ENCODE data around the gene CERS1.

GRCh38 chr19:18899624-18900560, 3.9 kb upstream of the CERS1 start:
- TF ChIP-seq CTCF (IDR thresholded peaks at IDR 0.05), result no peak
- no peak for TF ChIP-seq POLR2A (IDR thresholded peaks at IDR 0.05)
